Breast epithelium (tissue), 3 donors: Measurements from ENCODE around the gene HSPA4.

ENCODE experiments used
- POLR2A ChIP-seq: fragments of 450-650 bp; IDR thresholded peaks from one replicate; pipeline ENCODE4 v1.6.1; 2016; ENCODE audit warnings: antibody characterized with exemption, mild to moderate bottlenecking, moderate library complexity
- POLR2AphosphoS5 ChIP-seq, 3 donors: sonication (generic); formaldehyde crosslinking; IDR thresholded peaks; one replicate each; pipeline ENCODE4 v1.6.1; 2017; ENCODE audit warnings: antibody characterized with exemption in 3 of 3
- TF ChIP-seq, protein P1 (sequence below), 3 donors: fragments of 450-650 bp; IDR thresholded peaks; one replicate each; pipeline ENCODE4 v1.5.1; 2016 to 2017; ENCODE audit warnings: antibody characterized with exemption in 3 of 3, mild to moderate bottlenecking in 3 of 3, moderate library complexity in 3 of 3

GRCh38 chr5:133050521-133050920 lies 1.3 kb upstream of the HSPA4 start:
- TF ChIP-seq POLR2AphosphoS5 (IDR thresholded peaks at IDR 0.05), result no peak
- TF ChIP-seq POLR2A, result no peak
- TF ChIP-seq, protein P1, sequence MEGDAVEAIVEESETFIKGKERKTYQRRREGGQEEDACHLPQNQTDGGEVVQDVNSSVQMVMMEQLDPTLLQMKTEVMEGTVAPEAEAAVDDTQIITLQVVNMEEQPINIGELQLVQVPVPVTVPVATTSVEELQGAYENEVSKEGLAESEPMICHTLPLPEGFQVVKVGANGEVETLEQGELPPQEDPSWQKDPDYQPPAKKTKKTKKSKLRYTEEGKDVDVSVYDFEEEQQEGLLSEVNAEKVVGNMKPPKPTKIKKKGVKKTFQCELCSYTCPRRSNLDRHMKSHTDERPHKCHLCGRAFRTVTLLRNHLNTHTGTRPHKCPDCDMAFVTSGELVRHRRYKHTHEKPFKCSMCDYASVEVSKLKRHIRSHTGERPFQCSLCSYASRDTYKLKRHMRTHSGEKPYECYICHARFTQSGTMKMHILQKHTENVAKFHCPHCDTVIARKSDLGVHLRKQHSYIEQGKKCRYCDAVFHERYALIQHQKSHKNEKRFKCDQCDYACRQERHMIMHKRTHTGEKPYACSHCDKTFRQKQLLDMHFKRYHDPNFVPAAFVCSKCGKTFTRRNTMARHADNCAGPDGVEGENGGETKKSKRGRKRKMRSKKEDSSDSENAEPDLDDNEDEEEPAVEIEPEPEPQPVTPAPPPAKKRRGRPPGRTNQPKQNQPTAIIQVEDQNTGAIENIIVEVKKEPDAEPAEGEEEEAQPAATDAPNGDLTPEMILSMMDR (IDR thresholded peaks at IDR 0.05), result no peak
